MM.1S (cell line): ENCODE data around the gene PDSS2.

Source experiments
- CTCF ChIP-seq: fragments of 300-600 bp; sonication (generic); IDR thresholded peaks from 2 replicates; pipeline ENCODE4 v1.5.1; 2016; ENCODE audit warnings: antibody characterized with exemption, low read length, mixed read lengths
- EZH2phosphoT487 ChIP-seq: fragments of 300-600 bp; sonication (generic); IDR thresholded peaks from 2 replicates; pipeline ENCODE4 v1.6.1; 2018; ENCODE audit warnings: antibody characterized with exemption, low read length

- no peak for TF ChIP-seq CTCF
- TF ChIP-seq EZH2phosphoT487: no peak
These were observed 215.2 kb downstream of the PDSS2 start for GRCh38 chr6:107244082-107244741.
